ENCODE measurements around the gene SHROOM3.

GRCh38 chr4:76712564-76712963, 277.5 kb downstream of the SHROOM3 start:
- TF ChIP-seq CTCF (IDR thresholded peaks at IDR 0.05; ENCODE audit: extremely low read depth in 1 of 2, insufficient read depth in 1 of 2, low read depth in 1 of 2, low read length in 2 of 2) = no peak
- no peak for TF ChIP-seq EZH2 (IDR thresholded peaks at IDR 0.05; ENCODE audit: borderline replicate concordance, low read depth, low read length, severe bottlenecking)

All from endothelial cell of umbilical vein (primary cell).